NCI-H446 treated with DMSO at 0.1 percent for 48 hours (cell line): ENCODE data around the gene REXO4.
"Not testable (repeated sequence)": the region's sequence is repeated elsewhere in the genome, so short reads cannot be mapped to it uniquely, and the experiment has no call there.

Experiments
- DNase-seq: peaks from one replicate; lab custom pipeline; 2025; lab: John Stamatoyannopoulos, UW

The REXO4 gene

DNA sequence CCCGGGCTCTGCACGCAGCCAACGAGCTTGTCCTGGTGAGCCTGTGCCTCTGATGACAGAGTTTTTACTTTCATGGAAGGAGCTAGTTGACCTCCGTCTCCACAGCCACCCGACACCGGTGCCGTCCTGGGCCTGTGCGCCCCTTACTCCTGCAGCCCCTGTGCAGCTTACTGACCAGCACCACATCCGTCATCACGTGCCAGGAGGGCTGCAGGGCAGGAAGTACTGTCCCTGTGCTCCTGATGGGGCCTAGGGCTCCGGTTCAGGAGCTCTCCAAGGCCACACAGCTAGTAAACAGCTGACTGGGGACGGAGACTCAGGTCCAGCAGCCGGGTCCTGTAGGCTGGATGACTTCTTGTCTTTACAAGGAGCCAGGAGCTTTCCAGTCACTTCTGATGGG, 31.5 kb downstream of the REXO4 start:
- DNase-seq, result no peak

DNA sequence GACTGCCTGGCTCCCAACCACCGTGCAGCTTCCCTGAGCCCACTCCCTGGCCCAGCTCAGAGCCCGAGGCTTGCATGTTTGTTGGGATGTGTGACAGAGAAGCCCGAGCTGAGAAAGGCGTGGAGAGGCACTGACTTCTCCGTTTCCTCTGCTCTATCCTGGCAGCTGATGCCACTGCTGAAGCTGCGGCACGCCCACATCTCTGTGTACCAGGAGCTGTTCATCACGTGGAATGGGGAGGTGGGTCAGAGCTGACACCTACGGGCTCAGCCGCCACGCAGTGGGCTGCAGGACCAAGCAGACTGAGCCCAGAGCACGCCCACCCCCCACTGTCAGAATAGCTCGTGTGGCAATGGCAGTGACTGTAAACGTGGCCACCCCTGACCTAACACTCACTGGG, 32.4 kb downstream of the REXO4 start:
- no peak for DNase-seq

DNA sequence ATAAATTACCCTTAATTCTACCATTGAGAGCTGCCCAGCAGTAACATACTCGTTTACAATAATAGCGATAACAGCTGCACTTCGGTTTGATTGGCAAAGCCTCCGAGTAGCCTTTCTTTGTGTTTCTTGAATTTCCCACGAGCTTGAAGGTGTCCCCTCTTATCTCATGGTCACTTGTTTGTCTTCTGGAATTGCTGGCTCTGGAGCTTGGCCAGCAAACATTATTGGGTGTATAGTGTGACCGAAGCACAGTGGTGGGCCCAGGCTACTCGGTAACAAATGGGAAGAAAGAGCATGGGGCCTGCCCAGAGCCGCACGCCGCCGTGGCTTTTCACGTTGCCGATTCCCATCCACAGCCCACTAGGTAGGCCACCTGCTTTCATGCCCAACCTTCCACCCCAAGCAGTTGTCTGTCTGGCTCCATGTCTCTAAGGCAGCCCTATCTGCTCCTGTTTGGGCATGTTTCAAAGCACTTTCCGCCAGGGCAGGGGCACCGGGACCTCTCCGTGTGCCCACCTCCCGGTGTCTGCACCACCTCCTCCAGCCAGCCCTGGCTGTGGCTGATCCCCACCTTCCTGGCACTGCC, 33.0 kb downstream of the REXO4 start:
- peak; percentile 39 for DNase-seq

DNA sequence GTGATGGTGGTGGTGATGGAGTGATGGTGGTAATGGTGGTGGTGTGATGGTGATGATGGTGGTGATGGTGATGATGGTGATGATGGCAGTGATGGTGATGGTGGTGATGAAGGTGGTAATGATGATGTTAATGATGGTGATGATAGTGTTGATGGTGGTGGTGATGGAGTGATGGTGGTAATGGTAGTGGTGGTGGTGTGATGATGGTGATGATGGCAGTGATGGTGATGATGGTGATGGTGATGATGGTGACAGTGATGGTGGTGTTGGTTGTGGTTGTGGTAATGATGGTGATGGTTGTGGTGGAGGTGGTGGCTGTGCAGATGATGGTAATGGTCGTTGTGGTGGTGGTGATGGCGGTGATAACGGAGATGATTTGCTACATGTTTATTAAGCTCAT, 34.4 kb downstream of the REXO4 start:
- DNase-seq, result no peak

DNA sequence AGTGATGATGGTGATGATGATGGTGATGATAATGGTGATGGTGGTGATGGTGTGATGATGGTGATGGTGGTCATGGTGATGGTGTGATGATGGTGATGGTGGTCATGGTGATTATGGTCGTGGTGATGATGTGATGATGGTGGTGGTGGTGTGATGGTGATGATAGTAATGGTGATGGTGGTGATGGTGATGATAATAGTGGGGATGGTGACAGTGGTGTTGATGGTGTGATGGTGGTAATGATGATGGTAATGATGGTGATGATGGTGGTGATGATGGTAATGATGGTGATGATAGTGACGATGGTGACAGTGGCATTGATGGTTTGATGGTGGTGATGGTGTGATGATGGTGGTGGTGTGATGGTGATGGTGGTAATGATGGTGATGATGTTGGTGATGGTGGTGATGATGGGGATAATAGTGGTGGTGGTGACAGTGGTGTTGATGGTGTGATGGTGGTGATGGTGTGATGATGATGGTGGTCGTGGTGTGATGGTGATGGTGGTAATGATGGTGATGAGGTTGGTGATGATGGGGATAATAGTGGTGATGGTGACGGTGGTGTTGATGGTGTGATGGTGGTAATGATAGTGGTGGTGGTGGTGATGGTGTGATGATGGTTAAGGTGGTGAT, 35.2 kb downstream of the REXO4 start:
- no peak for DNase-seq

DNA sequence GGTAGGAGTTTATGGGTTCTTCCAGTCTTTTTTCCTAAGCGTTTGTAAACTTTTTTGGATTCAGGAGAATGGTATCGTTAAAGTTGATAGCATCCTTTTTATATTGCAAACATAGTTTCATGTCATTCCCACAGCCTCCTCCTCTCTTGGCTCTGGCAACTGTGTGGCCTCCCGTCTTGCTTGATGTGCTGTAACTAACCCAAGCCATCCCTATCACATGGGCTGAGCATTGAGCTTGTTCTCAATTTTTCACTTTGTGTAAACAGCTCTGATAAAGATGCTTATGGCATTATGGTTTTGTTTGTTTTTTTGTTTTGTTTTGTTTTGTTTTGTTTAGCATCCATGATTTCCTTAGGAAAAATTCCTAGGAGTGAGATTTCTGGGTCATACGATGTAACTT, 37.1 kb downstream of the REXO4 start:
- DNase-seq, result no peak

DNA sequence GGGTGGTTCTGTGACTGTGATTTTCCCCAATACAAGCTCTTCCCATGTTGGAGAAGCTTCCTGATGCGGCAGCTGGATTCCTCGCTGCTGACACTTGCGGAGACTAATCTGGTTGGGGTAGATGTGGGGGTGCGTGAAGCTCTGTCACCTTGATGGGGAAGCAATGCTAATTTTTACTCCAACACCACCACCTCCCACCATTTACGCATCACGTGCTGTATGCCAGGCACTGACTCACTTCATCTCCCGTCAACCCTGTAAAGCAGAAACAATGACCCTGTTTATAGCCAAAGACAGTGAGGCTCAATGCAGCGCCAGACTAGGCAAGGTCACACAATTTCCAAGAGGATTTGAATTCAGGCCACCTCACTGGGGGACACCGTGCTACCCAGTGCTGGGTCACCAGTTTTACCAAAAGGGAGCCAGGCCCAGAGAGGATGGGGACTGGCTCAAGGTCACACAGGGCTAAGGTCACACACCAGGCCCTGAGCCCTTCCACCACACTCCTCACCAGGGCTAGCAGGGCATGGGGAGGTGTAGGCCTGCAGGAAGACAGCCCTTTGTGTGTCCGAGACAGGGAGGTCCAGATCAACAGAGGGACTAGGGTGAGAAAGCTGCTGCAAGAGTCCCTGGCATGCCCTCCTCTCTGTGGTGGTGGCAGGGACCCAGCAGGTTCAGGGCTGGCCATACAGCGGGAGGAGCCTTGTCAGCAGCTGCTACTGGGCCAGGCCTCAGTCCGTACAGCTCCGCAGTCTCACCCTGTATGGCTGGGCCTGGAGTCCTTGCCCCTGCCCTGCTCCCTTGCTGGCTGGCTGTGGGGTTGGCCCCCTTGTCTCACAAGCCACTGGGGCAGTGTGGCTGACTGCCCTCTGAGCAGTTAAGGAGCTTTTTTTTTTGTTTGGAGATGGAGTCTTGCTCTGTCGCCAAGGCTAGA, 38.4 kb downstream of the REXO4 start:
- DNase-seq, result no peak

DNA sequence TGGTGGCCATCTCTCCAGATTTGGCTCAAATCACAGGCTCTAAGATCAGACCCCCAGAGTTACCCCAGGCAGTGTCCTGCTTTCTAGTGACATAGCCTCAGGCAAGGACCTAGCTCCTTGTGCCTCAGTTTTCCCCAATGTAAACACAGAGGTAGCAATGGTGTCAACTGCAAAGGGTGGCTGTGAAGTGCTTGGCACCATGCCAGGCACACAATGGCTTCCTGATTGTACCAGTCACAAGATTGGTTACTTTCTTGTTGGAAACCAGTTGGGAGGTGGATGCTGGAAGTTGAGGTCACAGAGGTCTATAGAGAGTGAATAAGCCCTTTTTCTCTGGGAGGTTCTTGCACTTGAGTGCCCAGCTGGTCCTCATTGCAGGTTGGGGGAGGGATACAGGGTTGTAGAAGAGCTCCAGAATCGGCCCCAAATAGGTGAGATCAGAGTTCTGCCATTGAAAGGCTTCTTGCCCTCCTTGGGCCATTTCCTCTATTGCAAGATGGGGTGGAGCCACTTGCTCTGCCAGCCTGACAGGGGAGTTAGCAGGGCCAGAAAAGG, 39.3 kb downstream of the REXO4 start:
- DNase-seq, result no peak

DNA sequence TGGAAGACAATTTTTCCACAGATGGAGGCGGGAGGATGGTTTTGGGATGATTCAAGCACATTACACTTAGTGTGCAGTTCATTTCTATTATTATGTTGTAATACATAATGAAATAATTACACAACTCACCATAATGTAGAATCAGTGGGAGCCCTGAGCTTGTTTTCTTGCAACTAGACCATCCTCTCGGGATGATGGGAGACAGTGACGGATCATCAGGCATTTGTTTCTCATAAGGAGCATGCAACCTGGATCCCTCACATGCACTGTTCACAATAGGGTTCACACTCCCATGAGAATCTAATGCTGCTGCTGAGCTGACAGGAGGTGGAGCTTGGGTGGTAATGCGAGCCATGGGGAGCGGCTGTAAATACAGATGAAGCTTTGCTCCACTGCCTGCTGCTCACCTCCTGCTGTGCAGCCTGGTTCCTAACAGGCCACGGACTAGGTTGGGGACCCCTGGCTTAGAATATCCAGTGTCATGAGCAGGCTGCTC, 40.0 kb downstream of the REXO4 start:
- DNase-seq, result no peak

DNA sequence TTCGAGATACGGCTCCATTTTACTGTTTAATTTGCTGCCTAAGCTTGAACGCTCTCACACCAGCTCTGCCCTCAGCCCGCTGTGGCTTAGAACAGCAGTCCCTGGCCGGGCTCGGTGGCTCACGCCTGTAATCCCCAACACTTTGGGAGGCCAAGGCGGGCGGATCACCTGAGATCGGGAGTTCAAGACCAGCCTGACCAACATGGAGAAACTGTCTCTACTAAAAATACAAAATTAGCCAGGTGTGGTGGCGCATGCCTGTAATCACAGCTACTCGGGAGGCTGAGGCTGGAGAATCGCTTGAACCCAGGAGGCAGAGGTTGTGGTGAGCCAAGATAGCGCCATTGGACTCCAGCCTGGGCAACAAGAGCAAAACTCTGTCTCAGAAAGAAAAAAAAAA, 40.5 kb downstream of the REXO4 start:
- not testable (repeated sequence) for DNase-seq

DNA sequence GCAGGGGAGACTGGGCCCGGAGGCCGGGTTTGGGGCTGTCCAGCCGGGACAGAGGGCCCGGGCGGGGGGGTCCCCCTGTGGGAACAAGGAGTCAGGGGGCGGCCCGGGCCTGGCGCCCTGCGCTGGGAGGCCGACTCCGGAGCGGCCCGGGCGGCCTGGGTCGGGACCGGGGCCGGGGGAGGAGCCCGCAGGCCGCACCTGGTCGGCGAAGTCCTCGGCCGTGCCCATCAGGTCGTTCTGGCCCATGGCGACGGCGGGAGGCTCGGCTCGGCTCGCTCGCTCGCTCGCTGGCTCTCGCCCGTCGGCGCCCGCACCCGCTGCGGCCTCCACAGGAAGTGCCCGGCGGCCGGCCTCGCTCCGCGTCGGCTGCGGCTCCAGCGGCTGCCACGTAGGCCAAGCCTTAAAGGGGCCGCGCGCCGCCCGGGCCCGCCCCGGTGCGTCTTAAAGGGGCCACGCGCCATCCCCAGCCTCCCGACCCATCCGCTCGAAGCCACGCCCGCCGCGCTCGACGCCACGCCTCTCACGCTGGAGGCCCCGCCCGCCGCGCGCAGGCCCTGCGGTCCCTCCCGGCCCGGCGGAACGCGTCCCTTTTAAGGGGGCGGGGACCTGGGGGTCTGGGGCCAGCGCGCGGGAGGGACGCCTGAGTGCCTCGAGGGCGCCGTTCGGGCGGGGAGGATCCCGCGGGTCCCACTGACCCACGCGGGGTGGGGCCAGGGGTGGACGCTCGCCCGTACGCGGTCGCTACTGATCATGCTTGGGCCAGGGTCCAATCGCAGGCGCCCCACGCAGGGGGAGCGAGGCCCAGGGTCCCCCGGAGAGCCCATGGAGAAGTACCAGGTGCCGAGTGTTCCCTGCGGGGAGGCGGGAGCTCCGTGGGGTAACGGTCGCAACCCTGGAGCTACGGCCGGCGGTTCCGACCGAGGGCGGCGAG, 41.8 kb downstream of the REXO4 start, which contains the start of the genes STKLD1 and SURF4:
Gene STKLD1, plus strand, starts transcription at position 643 of the 931 bp plus-strand sequence. Its CDS starts 108 bp downstream, at position 751.
Gene SURF4, minus strand, starts transcription at position 337 of the 931 bp plus-strand sequence. Its CDS starts 91 bp downstream, at position 246.
- peak; percentile 71 for DNase-seq

DNA sequence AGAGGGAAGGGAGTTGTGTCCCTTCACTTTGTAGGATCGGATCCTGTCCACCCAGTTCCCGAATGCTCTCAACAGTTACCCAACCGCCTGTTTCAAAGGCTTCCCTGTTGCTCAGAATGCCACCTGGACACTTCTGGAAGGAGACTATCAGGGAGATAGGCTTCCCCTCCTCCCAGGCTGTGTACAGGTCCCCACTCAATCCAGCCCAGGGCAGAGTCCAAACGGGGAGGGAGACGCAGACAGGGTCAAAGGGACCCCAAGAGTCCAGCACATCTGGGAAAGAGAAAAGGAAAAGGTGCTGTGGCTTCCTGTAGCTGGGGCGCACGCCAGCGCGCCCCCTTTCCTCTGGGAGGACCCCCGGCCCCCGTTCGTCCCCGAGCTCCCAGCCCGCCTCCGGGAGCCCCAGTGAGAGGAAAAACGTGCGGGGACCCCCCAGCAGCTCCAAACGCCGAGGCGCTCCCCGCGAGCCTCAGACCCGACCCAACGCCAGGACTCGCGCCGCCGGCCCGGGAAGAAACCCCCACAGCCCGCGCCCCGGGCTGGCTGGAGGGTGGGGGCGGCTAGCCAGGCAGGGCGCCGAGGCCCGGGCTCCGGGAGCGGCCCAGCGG, 42.6 kb downstream of the REXO4 start:
- DNase-seq, result no peak

DNA sequence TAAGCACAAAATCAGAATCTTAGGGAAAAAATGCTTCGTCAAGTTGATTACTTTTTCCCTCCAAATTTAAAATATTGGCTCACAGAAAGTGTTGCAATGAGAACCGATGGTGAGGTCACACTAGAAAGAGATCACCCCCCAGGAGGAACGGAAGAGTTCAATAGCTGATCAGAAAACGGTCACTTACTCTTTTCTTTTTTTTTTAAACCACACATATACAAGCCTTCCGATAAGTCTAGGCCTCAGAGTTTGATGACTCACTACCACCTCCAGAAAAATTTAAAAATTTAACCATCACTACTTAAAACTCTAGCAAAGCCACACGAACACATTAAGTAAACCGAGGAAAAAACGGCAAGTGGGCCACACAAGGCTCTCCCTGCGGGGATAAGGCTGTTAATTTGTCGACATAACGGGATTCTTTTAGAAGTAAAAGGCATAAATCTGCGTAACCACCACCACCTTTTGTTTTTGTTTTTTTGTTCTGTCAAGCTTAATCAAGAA, 43.1 kb downstream of the REXO4 start:
- DNase-seq, result no peak

DNA sequence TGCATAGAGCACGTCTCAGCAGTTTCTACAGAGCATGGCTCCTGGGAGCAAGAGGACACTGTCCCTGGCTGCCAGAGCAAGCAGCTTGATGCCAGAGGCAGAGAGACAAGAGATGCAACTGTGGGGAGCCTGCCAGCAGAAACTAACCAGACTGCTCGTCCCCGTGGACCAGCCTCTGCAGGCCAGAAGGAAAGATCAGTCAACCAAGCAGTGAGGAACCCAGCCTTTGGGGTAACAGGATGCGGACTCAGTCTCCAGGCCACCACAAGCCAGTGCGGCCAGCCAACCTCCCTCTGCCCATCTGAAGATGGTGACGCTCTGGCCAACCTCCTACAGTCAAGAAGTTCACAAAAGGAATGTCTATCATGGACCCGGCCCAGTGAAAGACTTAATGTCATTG, 45.7 kb downstream of the REXO4 start:
- no peak for DNase-seq

DNA sequence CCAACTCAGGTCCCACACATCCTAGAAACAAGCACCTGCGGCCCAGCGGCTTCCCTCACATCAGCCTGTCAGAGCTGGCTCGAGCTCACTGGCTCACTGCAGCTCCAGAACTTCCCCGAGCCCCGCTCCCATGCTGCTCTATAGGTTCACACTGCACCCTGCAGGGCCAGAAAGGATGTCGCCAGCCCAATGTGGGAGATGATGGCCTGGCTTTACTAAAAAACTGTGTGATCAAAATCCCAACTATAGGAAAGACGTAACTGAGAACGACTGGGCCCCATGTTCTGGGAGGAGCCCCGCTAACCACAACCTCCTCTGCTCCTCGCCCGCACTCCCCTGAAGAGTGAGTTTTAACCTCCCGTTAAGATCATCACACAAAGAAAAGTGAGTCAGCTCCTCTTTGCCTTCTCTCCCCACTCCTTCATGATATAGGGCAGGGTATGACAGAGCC, 46.5 kb downstream of the REXO4 start:
- no peak for DNase-seq

DNA sequence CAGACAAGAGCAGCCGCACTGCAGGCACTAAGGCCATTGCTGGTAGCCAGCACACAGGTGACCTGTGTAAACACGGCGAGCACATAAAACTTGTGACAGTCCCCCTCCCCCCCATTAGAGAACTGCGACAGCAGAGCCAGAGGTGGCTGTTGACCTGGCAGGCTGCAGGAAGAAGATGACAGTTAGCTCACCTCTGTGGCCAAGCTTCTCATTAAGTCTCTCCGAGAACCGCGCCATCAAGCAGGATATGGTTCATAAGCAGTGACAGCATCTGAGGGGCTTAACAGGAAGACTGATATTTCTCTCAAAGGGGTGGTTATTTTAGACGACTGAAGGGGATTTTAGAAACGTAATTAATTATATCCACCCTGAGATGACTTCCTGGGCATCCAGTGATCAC, 47.1 kb downstream of the REXO4 start:
- DNase-seq, result no peak

DNA sequence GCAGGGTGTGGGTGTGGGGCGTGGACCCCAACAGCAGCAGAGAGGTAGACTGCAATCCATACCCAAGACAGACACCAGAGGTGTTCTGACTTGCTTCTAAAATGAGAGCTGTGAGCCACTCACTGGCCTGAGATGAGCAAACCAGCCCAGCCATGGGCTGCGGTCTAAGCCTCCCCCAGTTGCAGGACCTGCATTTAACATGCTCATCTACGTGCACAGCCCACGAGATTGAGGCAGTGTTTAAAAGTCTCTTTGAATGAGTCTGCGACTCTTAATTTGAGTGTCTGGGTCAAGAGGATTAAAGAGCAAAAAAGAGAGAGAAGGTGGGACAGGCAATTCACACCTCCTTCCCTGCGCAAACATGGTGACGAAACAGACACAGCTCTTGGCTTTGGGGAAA, 47.9 kb downstream of the REXO4 start:
- DNase-seq, result no peak

DNA sequence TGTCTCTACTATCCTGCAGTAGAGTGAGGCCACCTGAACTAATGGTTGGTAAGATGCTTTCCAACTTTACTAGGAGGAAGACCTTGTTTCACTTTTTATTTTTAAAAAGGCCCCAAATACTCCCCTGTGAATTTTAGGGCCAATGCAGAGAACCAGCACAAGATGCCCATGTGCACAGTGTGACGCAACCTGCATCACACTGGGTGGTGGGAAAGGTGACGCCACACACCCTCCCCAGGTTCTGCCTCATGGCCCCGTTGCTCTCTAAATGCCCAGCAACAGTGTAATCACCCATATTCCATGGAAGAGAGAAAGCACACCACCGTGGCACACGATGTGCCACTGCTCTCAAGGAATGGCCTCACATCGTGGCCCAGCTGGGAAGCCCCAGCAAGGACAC, 48.4 kb downstream of the REXO4 start:
- DNase-seq, result no peak

DNA sequence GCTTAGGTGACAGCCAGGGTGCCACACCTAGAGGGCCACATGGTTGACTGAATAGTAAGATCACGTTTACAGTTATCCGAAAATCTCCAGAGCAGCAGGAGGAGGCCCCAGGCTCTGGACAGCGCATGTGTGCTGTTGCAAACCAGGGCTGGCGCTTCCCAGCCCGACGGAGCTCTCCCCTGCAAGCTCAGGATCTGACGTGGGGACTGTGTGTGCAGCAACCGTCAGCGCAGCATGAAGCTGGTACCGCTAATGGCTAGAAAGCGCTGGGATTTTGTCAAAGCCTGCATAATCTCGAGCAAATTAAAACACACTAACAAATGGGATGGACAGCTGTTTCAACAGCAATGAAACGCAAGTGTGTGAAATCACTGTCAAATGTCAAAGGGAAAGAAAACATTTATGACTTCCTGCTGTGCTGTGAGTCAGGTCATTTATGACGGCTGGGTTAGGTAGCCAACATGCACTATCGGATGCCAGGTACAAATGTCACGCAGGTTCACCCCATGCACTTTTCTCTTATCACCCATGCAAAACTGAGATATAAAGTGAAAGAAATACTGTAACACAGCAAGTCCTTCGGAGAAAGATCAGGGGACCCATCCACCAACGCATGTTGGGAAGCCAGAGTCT, 49.4 kb downstream of the REXO4 start:
- no peak for DNase-seq

DNA sequence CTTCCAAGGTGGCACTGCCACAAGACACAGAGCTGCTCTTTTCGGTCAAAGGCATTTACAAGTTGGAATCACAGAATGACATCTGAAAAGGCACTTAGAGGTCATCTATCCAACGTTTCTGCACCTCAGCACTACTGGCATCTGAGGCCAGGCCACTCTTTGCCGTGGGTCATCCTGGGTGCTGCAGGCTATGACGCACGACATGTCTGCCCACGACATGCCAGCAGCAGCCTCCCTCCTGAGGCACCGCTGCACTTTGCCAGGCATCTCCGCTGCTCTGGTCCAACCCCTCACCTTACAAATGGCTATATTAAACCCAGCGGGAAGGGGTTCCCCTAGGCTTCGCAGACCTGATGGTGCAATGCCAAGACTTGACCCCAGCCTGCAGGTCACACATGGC, 50.0 kb downstream of the REXO4 start:
- no peak for DNase-seq
